GM21515 (cell line): ENCODE measurements around the gene LRPAP1.
A peak's percentile ranks its signal among the peaks of the same experiment; 100 is the strongest.

ENCODE experiments used
- ATAC-seq: cut with Tn5 transposase; IDR thresholded peaks from one replicate; pipeline ENCODE4 v1.9.1; 2021; ENCODE audit not compliant: unreplicated experiment

The LRPAP1 gene

GRCh38 chr4:3486541-3487540 lies 45.4 kb downstream of the LRPAP1 start:
- ATAC-seq, result no peak

- ATAC-seq, result no peak
These were observed 46.2 kb downstream of the LRPAP1 start for GRCh38 chr4:3485886-3486540.

GRCh38 chr4:3485011-3485791 lies 47.0 kb downstream of the LRPAP1 start:
- ATAC-seq, result no peak

- ATAC-seq, result no peak
These were observed 47.9 kb downstream of the LRPAP1 start for GRCh38 chr4:3484057-3484973.

GRCh38 chr4:3483471-3483921 lies 48.7 kb downstream of the LRPAP1 start:
- ATAC-seq, result no peak

- ATAC-seq, result no peak
These were observed 49.5 kb downstream of the LRPAP1 start for GRCh38 chr4:3482707-3483106.

- no peak for ATAC-seq
These were observed 50.3 kb downstream of the LRPAP1 start for GRCh38 chr4:3481783-3482393.

GRCh38 chr4:3481113-3481531 lies 51.1 kb downstream of the LRPAP1 start:
- no peak for ATAC-seq

- ATAC-seq, result peak; percentile 65
These were observed 51.6 kb downstream of the LRPAP1 start for GRCh38 chr4:3480528-3481112.

GRCh38 chr4:3479358-3480101 lies 52.7 kb downstream of the LRPAP1 start:
- ATAC-seq, result no peak

GRCh38 chr4:3478446-3479357 lies 53.5 kb downstream of the LRPAP1 start:
- no peak for ATAC-seq

- no peak for ATAC-seq
These were observed 54.3 kb downstream of the LRPAP1 start for GRCh38 chr4:3477750-3478430.

GRCh38 chr4:3476936-3477749 lies 55.1 kb downstream of the LRPAP1 start:
- ATAC-seq, result no peak

GRCh38 chr4:3476341-3476747 lies 55.9 kb downstream of the LRPAP1 start:
- ATAC-seq, result no peak

GRCh38 chr4:3475713-3476260 lies 56.4 kb downstream of the LRPAP1 start:
- ATAC-seq, result no peak
